B cell (primary cell): ENCODE data around the gene FCGBP. TPM values are rescaled to one million over a fixed set of nuclear protein-coding genes. Genes with fewer than 3 reads are reported as not detected.

ENCODE experiments used
- ATAC-seq: fragments of 200-7000 bp; cut with Tn5 transposase; one replicate; pipeline ENCODE4 v1.10.0; 2021; ENCODE audit warnings: low read depth, mild to moderate bottlenecking, moderate number of reproducible peaks, moderate library complexity
- CTCF ChIA-PET: fragments of 350-600 bp; sonication (Branson Sonifier 250); formaldehyde crosslinking; loops from one replicate; lab custom pipeline; 2021; ENCODE audit warnings: antibody characterized with exemption, inconsistent platforms; lab: Charles Lee
- POLR2A ChIA-PET: fragments of 350-600 bp; sonication (Branson Sonifier 250); formaldehyde crosslinking; loops from one replicate; lab custom pipeline; 2021; ENCODE audit warnings: antibody characterized with exemption; lab: Charles Lee
- DNase-seq: peaks from one replicate; pipeline ENCODE4 v3.0.0; 2013
- H2AFZ ChIP-seq: 2 replicates; pipeline ENCODE4 v1.6.1; 2012; ENCODE audit warnings: mild to moderate bottlenecking, low read depth, low read length; ENCODE audit not compliant: insufficient read depth, poor library complexity, severe bottlenecking
- H3K27ac ChIP-seq, 2 donors: 1 replicate in 1 of 2; 2 replicates in 1 of 2; pipeline ENCODE4 v1.5.1; 2012 to 2013; ENCODE audit warnings: low read length in 2 of 2, mild to moderate bottlenecking in 2 of 2, moderate library complexity in 1 of 2
- H3K27me3 ChIP-seq, 4 experiments: fragments of 200-600 bp in 1 of 4; sonication (generic) in 1 of 4; replicated peaks in 1 of 4; 1 replicate in 2 of 4; 2 replicates in 2 of 4; pipeline versions ENCODE4 v1.6.1 to v1.7.0; 2013 to 2016; ENCODE audit warnings: low read length in 3 of 4, mild to moderate bottlenecking in 2 of 4, mixed read lengths in 1 of 4, moderate library complexity in 1 of 4; ENCODE audit not compliant: insufficient read depth in 4 of 4, control insufficient read depth in 3 of 4; ENCODE audit errors: control extremely low read depth in 1 of 4
- H3K36me3 ChIP-seq, 2 experiments: replicated peaks in 1 of 2; 1 replicate in 1 of 2; 2 replicates in 1 of 2; pipeline versions ENCODE4 v1.6.1 to v1.7.1; 2013; ENCODE audit warnings: low read length in 1 of 2; ENCODE audit not compliant: insufficient read depth in 2 of 2, control insufficient read depth in 1 of 2; ENCODE audit errors: control extremely low read depth in 1 of 2, extremely low read depth in 1 of 2
- H3K4me1 ChIP-seq, 2 donors: fragments of 200-600 bp in 1 of 2; sonication (generic) in 1 of 2; 1 replicate in 1 of 2; 2 replicates in 1 of 2; pipeline versions ENCODE4 v1.5.1 to v1.6.1; 2013 to 2017; ENCODE audit warnings: low read length in 2 of 2; ENCODE audit not compliant: control insufficient read depth in 2 of 2, insufficient read depth in 2 of 2
- H3K4me2 ChIP-seq: replicated peaks from 2 replicates; pipeline ENCODE3; 2012; ENCODE audit warnings: mild to moderate bottlenecking, low read depth, low read length; ENCODE audit not compliant: poor library complexity, severe bottlenecking
- H3K4me3 ChIP-seq, 5 experiments: fragments of 200-600 bp in 1 of 5; sonication (generic) in 1 of 5; 1 replicate in 3 of 5; 2 replicates in 2 of 5; pipeline versions ENCODE4 v1.5.1 to v1.7.0; 2011 to 2016; ENCODE audit warnings: low read length in 4 of 5, mild to moderate bottlenecking in 4 of 5, low read depth in 2 of 5, control low read depth in 1 of 5, moderate library complexity in 1 of 5; ENCODE audit not compliant: insufficient read depth in 1 of 5; ENCODE audit errors: control extremely low read depth in 1 of 5, extremely low read depth in 1 of 5
- H3K79me2 ChIP-seq: fragments of 200-600 bp; sonication (generic); one replicate; pipeline ENCODE4 v1.6.0; 2016; ENCODE audit warnings: low read length; ENCODE audit not compliant: control insufficient read depth, insufficient read depth
- H3K9ac ChIP-seq: fragments of 200-600 bp; sonication (generic); 2 replicates; pipeline ENCODE4 v1.6.1; 2017; ENCODE audit warnings: mild to moderate bottlenecking, low read length, moderate library complexity
- H3K9me3 ChIP-seq, 3 donors: one replicate each; pipeline versions ENCODE4 v1.6.1 to v1.7.1; 2013; ENCODE audit warnings: low read length in 2 of 3; ENCODE audit not compliant: control insufficient read depth in 2 of 3, insufficient read depth in 1 of 3; ENCODE audit errors: control extremely low read depth in 1 of 3
- H4K20me1 ChIP-seq: 2 replicates; pipeline ENCODE4 v1.6.0; 2012; ENCODE audit warnings: mild to moderate bottlenecking, low read length; ENCODE audit not compliant: insufficient read depth, control insufficient read depth, poor library complexity, severe bottlenecking
- H3K27ac Mint-ChIP-seq: one replicate; pipeline ENCODE4 v1.8.0; 2021; ENCODE audit warnings: mixed read lengths
- H3K27me3 Mint-ChIP-seq: one replicate; pipeline ENCODE4 v1.8.0; 2021; ENCODE audit warnings: mixed read lengths
- H3K4me1 Mint-ChIP-seq: one replicate; pipeline ENCODE4 v1.8.0; 2021; ENCODE audit warnings: mixed read lengths
- H3K4me3 Mint-ChIP-seq: one replicate; pipeline ENCODE4 v1.8.0; 2021; ENCODE audit warnings: mixed read lengths
- H3K9me3 Mint-ChIP-seq: one replicate; pipeline ENCODE4 v1.8.0; 2022; ENCODE audit warnings: mixed read lengths; ENCODE audit not compliant: insufficient read depth
- CTCF ChIP-seq: fragments of 200-600 bp; IDR thresholded peaks from one replicate; pipeline ENCODE4 v1.8.0; 2022; ENCODE audit warnings: antibody characterized with exemption, mild to moderate bottlenecking
- EZH2 ChIP-seq: IDR thresholded peaks from 2 replicates; pipeline ENCODE4 v1.6.1; 2012; ENCODE audit warnings: borderline replicate concordance, low read depth, mild to moderate bottlenecking, moderate library complexity, low read length; ENCODE audit not compliant: insufficient read depth, poor library complexity, severe bottlenecking
- WGBS: methylation state at CpG from one replicate; pipeline ENCODE4 v1.1.5; 2013; ENCODE audit warnings: missing lambda C conversion rate; ENCODE audit not compliant: insufficient coverage; 5-methylcytosine and 5-hydroxymethylcytosine counted together
- intact Hi-C: fragments of 100-400 bp; cut with micrococcal nuclease; formaldehyde crosslinking; loops from one replicate; pipeline ENCODE4 v1.10.0; 2022
- polyA plus RNA-seq: library from polyadenylated mRNA; depleted of rRNA; stranded (reverse); fragments of >200 nt; gene quantifications from 2 replicates; pipeline ENCODE4 v1.2.3, GENCODE V29; 2012
- total RNA-seq, 2 donors: library from RNA; stranded (reverse); fragments of 120-200 nt in 1 of 2; gene quantifications; 1 replicate in 1 of 2; 2 replicates in 1 of 2; pipeline versions ENCODE4 v1.2.3 to v1.2.4, GENCODE V29; 2013 to 2022

FCGBP gene
- total and polyA plus RNA-seq, 2 donors (not counting 1 experiment from before 2014, with no cell fraction given), result 5.7 to 22.9 TPM

- intact Hi-C loops, result loop anchor here (2.0 kb wide), 1 partner anchor 17 kb away; no protein-coding TSS in a partner anchor
- Histone ChIP-seq H3K4me1 (peaks cover 42 to 47% of the 10 kb centered on the region in 2 donors), H3K4me3 (no peak overlapping the region), H3K4me2 (peak overlapping the region; percentile 50), H3K36me3 (no peaks in the 10 kb centered on the region), H3K27ac (no peak overlapping the region), H3K9ac (no peak overlapping the region), H2AFZ (no peak overlapping the region), H4K20me1 (no peaks in the 10 kb centered on the region), H3K79me2 (no peaks in the 10 kb centered on the region), H3K9me3 (peaks cover 4 to 10% (median 5%) of the 10 kb centered on the region in 3 donors), H3K27me3 (no peaks in the 10 kb centered on the region)
- DNase-seq (no peak), ATAC-seq (no peak)
- Mint-ChIP-seq H3K27ac (no peak overlapping the region), H3K9me3 (no peaks in the 10 kb centered on the region), H3K4me3 (peak overlapping the region; percentile 10), H3K4me1 (peaks cover 57% of the 10 kb centered on the region), H3K27me3 (no peaks in the 10 kb centered on the region)
- ChIA-PET POLR2A (interaction anchor here (2.2 kb wide), 1 partner anchor 34 kb away, joined by 9 read pairs; the partner anchor contains the start of gene PSMC4), CTCF (interaction anchor here (1.2 to 3.6 kb wide), 4 partner anchors 9 to 204 kb away, joined by 3 to 23 read pairs (median 3); partner anchors contain the start of gene PSMC4)
- 20% methylated on average over 1 of the region's 3 CpGs for WGBS
- TF ChIP-seq EZH2 (no peak), CTCF (no peak)
These were observed 1.6 kb upstream of the FCGBP start for GRCh38 chr19:39936020-39936419.

GRCh38 chr19:39935364-39935661, 879 bp upstream of the FCGBP start:
- intact Hi-C loops, result no loop called here
- no peak overlapping the region for H3K4me3 ChIP-seq
- no peak overlapping the region for H2AFZ ChIP-seq
- Mint-ChIP-seq H3K9me3 (no peaks in the 10 kb centered on the region), H3K4me3 (no peak overlapping the region), H3K4me1 (peaks cover 50% of the 10 kb centered on the region), H3K27me3 (no peaks in the 10 kb centered on the region), H3K27ac (no peak overlapping the region)
- H3K4me2 ChIP-seq, result no peak overlapping the region
- no peaks in the 10 kb centered on the region for H3K27me3 ChIP-seq
- no peak for TF ChIP-seq CTCF
- no peaks in the 10 kb centered on the region for H3K36me3 ChIP-seq
- no peak overlapping the region for H3K27ac ChIP-seq
- peaks cover 35 to 40% of the 10 kb centered on the region in 2 donors for H3K4me1 ChIP-seq
- no peaks in the 10 kb centered on the region for H3K79me2 ChIP-seq
- CTCF ChIA-PET, result interaction anchor here (1.2 to 3.6 kb wide), 2 partner anchors 35 to 205 kb away, joined by 3 to 23 read pairs; partner anchors contain the start of gene PSMC4
- POLR2A ChIA-PET, result no interaction called here
- ATAC-seq (no peak), DNase-seq (no peak)
- WGBS, result 100% methylated on average over 3 of the region's 5 CpGs
- H3K9me3 ChIP-seq, result peaks cover 1 to 10% (median 4%) of the 10 kb centered on the region in 3 donors
- no peaks in the 10 kb centered on the region for H4K20me1 ChIP-seq
- no peak overlapping the region for H3K9ac ChIP-seq
